Vagina (tissue), 2 donors: ENCODE data around the gene CXCR5. TPM values are rescaled to one million over a fixed set of nuclear protein-coding genes. Genes with fewer than 3 reads are reported as not detected.

Experiments used
- DNase-seq, 2 donors: peaks; one replicate each; pipeline ENCODE4 v3.0.0-alpha.2; 2017; ENCODE audit errors: extremely low spot score in 2 of 2
- H3K27ac ChIP-seq: fragments of 200-600 bp; sonication (generic); one replicate; pipeline ENCODE4 v1.5.1; 2019
- H3K27me3 ChIP-seq: fragments of 200-600 bp; sonication (generic); one replicate; pipeline ENCODE4 v1.5.1; 2019
- H3K36me3 ChIP-seq, 2 donors: fragments of 200-600 bp; sonication (generic); one replicate each; pipeline ENCODE4 v1.5.1; 2017 to 2019
- H3K4me1 ChIP-seq: fragments of 200-600 bp; sonication (generic); one replicate; pipeline ENCODE4 v1.5.1; 2019
- H3K4me3 ChIP-seq, 2 donors: fragments of 200-600 bp; sonication (generic); 1 replicate in 1 of 2; 2 replicates in 1 of 2; pipeline ENCODE4 v1.5.1; 2016 to 2019
- H3K9me3 ChIP-seq: fragments of 200-600 bp; sonication (generic); one replicate; pipeline ENCODE4 v1.5.1; 2019
- POLR2A ChIP-seq, 2 donors: fragments of 450-650 bp; IDR thresholded peaks; one replicate each; pipeline ENCODE4 v1.6.1; 2017; ENCODE audit warnings: antibody characterized with exemption in 2 of 2, mild to moderate bottlenecking in 2 of 2, moderate library complexity in 2 of 2
- POLR2AphosphoS5 ChIP-seq, 2 donors: sonication (generic); formaldehyde crosslinking; IDR thresholded peaks; one replicate each; pipeline ENCODE4 v1.9.0; 2017; ENCODE audit warnings: antibody characterized with exemption in 2 of 2, mild to moderate bottlenecking in 2 of 2, low read depth in 1 of 2; ENCODE audit not compliant: insufficient read depth in 1 of 2
- intact Hi-C: fragments of 100-400 bp; cut with DNase I; formaldehyde crosslinking; loops from one replicate; pipeline ENCODE4 v1.15.1; 2023
- total RNA-seq: library from RNA; depleted of rRNA; stranded (reverse); fragments of >200 nt; gene quantifications from one replicate; pipeline ENCODE4 v1.2.3, GENCODE V29; 2016
- TF ChIP-seq, protein P1 (sequence below), 3 experiments: fragments of 450-650 bp in 2 of 3; fragments of 200-600 bp in 1 of 3; sonication (generic) in 1 of 3; IDR thresholded peaks; one replicate each; pipeline ENCODE4 v1.5.1; 2017 to 2019; ENCODE audit warnings: antibody characterized with exemption in 3 of 3, mild to moderate bottlenecking in 2 of 3, moderate library complexity in 2 of 3

The CXCR5 gene
- total RNA-seq, 1 donor from 2014 or later, result not detected

DNA sequence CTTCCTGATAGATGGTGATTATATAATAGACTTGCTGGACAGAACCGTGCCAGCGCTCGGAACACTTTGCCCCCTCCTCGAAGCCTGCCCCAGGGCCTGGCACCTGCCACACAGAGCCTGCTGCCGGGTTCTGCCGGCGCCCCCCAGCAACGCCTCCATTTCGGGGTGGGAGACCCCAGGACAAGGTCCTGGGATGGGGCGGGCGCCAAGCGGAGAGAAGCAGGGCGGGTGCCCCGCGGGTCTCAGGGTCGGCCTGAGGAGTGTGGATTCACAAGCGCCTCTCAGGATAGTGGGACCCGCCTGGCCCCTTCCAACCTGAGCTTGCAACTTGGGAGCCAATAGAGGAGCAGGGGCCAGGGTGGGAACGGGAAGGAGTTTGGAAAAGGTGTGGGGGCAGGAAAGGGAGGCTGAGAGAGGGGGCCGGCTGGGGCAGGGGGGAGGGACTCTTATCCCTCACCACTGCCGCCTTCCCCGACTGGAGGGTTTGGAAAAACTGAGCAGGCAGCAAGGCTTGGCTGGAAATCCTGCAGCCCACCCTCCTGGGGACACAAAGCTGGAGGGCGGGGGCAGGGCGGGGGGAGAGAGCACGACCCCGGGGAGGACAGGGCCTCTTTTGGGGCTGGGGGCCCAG is 45.3 kb downstream of the CXCR5 start:
- intact Hi-C loops, result loop anchor here (2.0 kb wide), 2 partner anchors 20 to 144 kb away; no protein-coding TSS in a partner anchor
- DNase-seq, result peak in 1 of 2 donors; percentile 92
- H3K36me3 ChIP-seq, result no peaks in the 10 kb centered on the region
- H3K4me1 ChIP-seq, result peaks cover 37% of the 10 kb centered on the region
- no peaks in the 10 kb centered on the region for H3K27me3 ChIP-seq
- peak overlapping the region; percentile 96 for H3K27ac ChIP-seq
- TF ChIP-seq POLR2A (IDR thresholded peaks at IDR 0.05), result no peak
- TF ChIP-seq, protein P1, sequence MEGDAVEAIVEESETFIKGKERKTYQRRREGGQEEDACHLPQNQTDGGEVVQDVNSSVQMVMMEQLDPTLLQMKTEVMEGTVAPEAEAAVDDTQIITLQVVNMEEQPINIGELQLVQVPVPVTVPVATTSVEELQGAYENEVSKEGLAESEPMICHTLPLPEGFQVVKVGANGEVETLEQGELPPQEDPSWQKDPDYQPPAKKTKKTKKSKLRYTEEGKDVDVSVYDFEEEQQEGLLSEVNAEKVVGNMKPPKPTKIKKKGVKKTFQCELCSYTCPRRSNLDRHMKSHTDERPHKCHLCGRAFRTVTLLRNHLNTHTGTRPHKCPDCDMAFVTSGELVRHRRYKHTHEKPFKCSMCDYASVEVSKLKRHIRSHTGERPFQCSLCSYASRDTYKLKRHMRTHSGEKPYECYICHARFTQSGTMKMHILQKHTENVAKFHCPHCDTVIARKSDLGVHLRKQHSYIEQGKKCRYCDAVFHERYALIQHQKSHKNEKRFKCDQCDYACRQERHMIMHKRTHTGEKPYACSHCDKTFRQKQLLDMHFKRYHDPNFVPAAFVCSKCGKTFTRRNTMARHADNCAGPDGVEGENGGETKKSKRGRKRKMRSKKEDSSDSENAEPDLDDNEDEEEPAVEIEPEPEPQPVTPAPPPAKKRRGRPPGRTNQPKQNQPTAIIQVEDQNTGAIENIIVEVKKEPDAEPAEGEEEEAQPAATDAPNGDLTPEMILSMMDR (IDR thresholded peaks at IDR 0.05), result no peak
- no peak for TF ChIP-seq POLR2AphosphoS5 (IDR thresholded peaks at IDR 0.05; ENCODE audit: insufficient read depth in 1 of 2, low read depth in 1 of 2)
- no peaks in the 10 kb centered on the region for H3K9me3 ChIP-seq
- peak overlapping the region; percentile 64 to 89 for H3K4me3 ChIP-seq

DNA sequence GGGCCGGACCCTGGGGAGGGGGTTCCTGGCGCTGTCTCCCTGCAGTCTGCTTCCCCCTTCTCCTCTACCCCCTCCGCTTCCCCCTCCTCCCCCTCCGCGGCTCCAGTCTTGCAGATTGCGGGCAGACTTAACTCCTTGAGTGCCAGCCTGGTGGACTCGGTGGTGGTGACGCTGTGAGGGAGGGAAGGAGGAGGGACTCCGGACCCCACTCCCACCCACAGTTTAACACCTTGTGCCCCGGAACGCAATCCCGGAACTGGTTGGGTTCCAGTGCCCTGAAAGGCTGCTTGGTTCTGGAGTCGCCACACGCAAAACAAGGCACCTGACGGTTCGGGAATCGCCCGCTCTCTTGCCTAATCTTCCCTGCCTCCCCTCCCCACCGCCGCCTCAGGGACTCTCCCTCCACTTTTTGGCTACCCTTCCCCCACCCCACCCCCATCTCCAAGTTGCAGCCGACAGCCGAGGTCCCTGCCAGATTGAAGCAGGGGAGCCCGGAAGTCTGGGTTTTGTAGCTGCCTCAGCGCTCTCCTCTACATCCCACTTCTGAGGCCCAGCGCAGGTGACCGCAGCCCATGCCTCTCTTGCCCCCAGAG is 45.9 kb downstream of the CXCR5 start:
- H3K9me3 ChIP-seq, result no peaks in the 10 kb centered on the region
- intact Hi-C loops, result loop anchor here (2.0 kb wide), 2 partner anchors 21 to 145 kb away; no protein-coding TSS in a partner anchor
- H3K27me3 ChIP-seq, result no peaks in the 10 kb centered on the region
- TF ChIP-seq POLR2A (IDR thresholded peaks at IDR 0.05) (no peak), POLR2AphosphoS5 (IDR thresholded peaks at IDR 0.05; ENCODE audit: insufficient read depth in 1 of 2, low read depth in 1 of 2) (no peak)
- TF ChIP-seq, protein P1 (IDR thresholded peaks at IDR 0.05), result no peak
- peak overlapping the region; percentile 96 for H3K27ac ChIP-seq
- H3K36me3 ChIP-seq, result no peaks in the 10 kb centered on the region
- peaks cover 39% of the 10 kb centered on the region for H3K4me1 ChIP-seq
- peak in 1 of 2 donors; percentile 96 for DNase-seq
- H3K4me3 ChIP-seq, result peak overlapping the region; percentile 64 to 89

- no peaks in the 10 kb centered on the region for H3K27me3 ChIP-seq
- peak overlapping the region; percentile 64 to 89 for H3K4me3 ChIP-seq
- peaks cover 39% of the 10 kb centered on the region for H3K4me1 ChIP-seq
- no peaks in the 10 kb centered on the region for H3K9me3 ChIP-seq
- DNase-seq, result peak in 1 of 2 donors; percentile 94
- peak overlapping the region; percentile 96 for H3K27ac ChIP-seq
- intact Hi-C loops, result no loop called here
- TF ChIP-seq POLR2AphosphoS5 (IDR thresholded peaks at IDR 0.05; ENCODE audit: insufficient read depth in 1 of 2, low read depth in 1 of 2), result peak; percentile 64 to 83
- TF ChIP-seq, protein P1 (IDR thresholded peaks at IDR 0.05), result peak; percentile 92 to 96 (median 93)
- no peak for TF ChIP-seq POLR2A (IDR thresholded peaks at IDR 0.05)
- no peaks in the 10 kb centered on the region for H3K36me3 ChIP-seq
Observed at GRCh38 chr11:118930094-118930712, 46.5 kb downstream of the CXCR5 start.

GRCh38 chr11:118931571-118931970 is 47.9 kb downstream of the CXCR5 start:
- DNase-seq, result no peak
- no peaks in the 10 kb centered on the region for H3K36me3 ChIP-seq
- peaks cover 36% of the 10 kb centered on the region for H3K4me1 ChIP-seq
- intact Hi-C loops, result no loop called here
- TF ChIP-seq, protein P1 (IDR thresholded peaks at IDR 0.05), result no peak
- no peaks in the 10 kb centered on the region for H3K27me3 ChIP-seq
- H3K4me3 ChIP-seq, result no peak overlapping the region
- H3K9me3 ChIP-seq, result no peaks in the 10 kb centered on the region
- no peak overlapping the region for H3K27ac ChIP-seq

- no peaks in the 10 kb centered on the region for H3K27me3 ChIP-seq
- DNase-seq, result no peak
- no peak overlapping the region for H3K4me3 ChIP-seq
- peak overlapping the region; percentile 58 for H3K27ac ChIP-seq
- no peaks in the 10 kb centered on the region for H3K9me3 ChIP-seq
- intact Hi-C loops, result no loop called here
- TF ChIP-seq POLR2AphosphoS5 (IDR thresholded peaks at IDR 0.05; ENCODE audit: insufficient read depth in 1 of 2, low read depth in 1 of 2) (peak in 1 of 2 donors; percentile 53), POLR2A (IDR thresholded peaks at IDR 0.05) (no peak)
- TF ChIP-seq, protein P1 (IDR thresholded peaks at IDR 0.05), result no peak
- no peaks in the 10 kb centered on the region for H3K36me3 ChIP-seq
- peaks cover 23% of the 10 kb centered on the region for H3K4me1 ChIP-seq
Observed at GRCh38 chr11:118933486-118933885, 49.8 kb downstream of the CXCR5 start.
